GM19397 (cell line): ENCODE data around the gene TJP3.

Experiments
- ATAC-seq: cut with Tn5 transposase; IDR thresholded peaks from one replicate; pipeline ENCODE4 v1.9.1; 2021; ENCODE audit warnings: mild to moderate bottlenecking, moderate library complexity; ENCODE audit not compliant: unreplicated experiment

TJP3 gene

GRCh38 chr19:3781603-3782002 is 73.4 kb downstream of the TJP3 start:
- ATAC-seq: no peak

GRCh38 chr19:3782330-3782729 is 74.1 kb downstream of the TJP3 start:
- ATAC-seq: no peak

- ATAC-seq: no peak
Observed at GRCh38 chr19:3782903-3783302, 74.7 kb downstream of the TJP3 start.

DNA sequence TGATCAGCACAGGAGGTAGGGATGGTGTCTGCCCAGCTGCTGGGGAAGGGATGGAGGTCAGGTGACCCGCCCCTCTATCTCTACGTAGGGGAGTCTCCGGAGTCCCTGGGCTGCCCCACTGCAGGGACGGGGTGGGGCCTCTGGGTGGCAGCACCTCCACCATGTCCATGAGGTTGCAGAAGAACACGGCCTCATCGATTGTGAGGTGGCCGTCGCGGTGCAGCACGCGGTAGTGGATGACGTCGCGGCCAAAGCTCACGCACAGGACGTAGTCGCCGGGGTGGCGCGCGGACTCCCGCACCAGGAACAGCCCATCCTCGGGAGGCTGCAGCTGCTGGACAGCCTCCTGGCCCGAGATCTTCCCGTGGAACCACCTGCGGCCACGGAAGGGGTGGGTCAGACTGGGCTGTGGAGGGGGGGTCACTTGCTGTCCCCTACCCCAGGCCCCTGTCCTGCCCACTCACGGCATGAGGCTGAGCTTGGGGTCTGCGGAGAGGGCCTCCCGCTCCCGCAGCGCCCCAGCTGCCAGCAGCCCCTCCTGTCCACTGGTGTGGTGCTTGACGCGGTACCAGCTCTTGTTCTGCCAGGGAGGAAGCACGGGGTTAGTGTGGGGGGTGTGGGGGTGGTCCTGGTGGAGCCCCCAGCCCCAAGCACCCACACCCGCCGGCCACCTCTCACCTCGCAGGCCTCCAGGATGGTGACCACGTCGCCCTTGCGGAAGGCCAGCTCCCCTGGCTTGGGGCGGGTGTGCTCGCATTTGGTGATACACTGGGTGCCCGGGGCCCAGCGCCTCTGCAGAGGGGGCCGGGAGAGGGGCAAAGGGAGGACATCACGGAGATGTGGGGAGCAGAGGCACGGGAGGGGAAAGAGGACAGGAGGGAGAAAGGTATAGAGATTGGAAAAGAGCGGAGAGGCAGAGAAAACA is 75.7 kb downstream of the TJP3 start:
- ATAC-seq: no peak

GRCh38 chr19:3784607-3785450 is 76.6 kb downstream of the TJP3 start:
- no peak for ATAC-seq

DNA sequence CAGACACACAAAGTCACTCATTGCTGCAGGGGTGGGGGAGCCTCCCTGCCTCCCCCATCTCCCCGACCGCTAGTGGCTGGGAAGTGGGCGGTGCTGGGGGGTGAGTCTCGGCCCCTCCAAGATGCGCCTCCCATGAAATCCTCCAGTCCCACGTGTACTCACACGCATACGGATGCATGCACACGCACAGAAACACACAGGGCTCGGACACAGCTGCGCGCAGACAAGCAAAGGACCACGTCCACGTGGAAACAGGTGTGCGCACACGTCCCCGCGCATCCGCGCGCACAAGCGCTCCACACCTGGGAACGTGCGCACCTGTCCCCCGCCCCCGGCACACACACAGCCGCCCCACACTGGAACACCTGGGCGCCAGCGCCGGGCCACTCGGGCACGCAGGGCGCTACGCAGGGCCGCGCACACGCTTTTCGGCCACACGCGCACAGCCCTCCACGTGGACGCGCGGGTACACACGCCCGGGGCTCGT is 77.3 kb downstream of the TJP3 start:
- no peak for ATAC-seq

GRCh38 chr19:3785938-3786824 is 78.0 kb downstream of the TJP3 start, which contains the start of gene MATK:
MATK (minus strand) TSS chr19:3786381; CDS start chr19:3785135, 1,246 bp downstream.
- no peak for ATAC-seq

GRCh38 chr19:3788996-3789778 is 81.0 kb downstream of the TJP3 start:
- no peak for ATAC-seq

DNA sequence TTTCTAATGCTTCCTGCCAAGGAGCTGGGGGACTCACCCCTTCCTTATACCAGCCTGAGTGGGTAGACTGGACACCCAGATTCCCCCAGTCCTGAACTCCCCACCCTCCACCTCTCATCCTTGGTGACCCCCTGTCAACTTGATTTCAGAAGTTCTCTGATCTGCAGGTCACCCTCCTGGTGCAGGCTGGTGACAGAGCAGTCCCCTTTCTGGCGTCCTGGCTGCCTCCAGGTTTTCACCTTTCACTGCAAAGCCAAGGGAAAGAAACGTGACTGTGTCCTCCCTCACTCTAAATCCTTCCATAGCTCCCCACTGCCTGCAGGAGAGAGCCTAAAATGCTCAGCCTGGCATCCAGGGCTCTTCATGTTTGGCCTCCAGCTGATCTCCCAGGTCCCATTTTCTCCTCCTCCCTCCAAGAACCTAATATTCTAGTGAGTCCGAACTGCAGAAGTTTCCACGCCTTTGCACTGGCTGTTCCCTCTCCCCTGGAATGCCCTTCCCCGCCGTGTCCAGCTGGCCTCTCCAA is 82.1 kb downstream of the TJP3 start:
- ATAC-seq: no peak

DNA sequence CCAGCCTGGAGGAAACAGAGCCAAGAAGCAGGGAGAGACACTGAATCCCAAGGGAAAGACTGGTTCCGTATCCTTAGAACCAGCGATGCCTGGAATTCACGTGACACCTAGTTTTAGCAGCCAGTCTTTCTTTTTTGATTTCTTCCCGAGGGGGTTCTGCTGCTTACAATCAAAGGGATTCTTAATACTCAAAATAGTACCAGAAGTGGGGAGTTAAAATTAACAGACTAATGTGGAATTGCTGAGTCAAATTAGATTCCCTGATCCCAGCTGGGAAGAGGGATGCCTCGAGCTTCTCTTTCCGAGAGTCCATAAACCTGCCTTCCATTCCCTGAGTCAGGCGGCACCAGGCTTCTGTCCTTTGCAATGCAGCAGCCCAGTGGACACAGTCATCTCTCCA is 82.8 kb downstream of the TJP3 start:
- ATAC-seq: no peak

DNA sequence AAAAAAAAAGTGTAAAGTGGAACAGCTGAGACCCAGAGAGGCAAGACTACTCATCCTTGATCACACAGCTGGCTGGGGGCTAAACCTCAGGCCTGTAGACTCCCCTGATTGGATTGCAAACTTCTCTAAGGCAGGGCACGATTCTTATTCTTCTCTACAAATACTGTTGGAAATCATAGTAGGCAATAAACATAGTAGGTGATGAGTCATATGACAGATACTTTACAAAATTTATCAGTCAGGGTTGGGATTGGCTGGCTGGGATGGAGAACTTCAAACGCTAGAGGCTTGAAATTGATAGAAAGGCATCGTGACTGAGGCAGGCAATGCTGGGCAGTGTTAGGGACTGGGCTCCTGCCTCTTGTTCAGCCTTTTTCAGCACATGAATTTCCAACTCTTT is 83.9 kb downstream of the TJP3 start:
- ATAC-seq: no peak

DNA sequence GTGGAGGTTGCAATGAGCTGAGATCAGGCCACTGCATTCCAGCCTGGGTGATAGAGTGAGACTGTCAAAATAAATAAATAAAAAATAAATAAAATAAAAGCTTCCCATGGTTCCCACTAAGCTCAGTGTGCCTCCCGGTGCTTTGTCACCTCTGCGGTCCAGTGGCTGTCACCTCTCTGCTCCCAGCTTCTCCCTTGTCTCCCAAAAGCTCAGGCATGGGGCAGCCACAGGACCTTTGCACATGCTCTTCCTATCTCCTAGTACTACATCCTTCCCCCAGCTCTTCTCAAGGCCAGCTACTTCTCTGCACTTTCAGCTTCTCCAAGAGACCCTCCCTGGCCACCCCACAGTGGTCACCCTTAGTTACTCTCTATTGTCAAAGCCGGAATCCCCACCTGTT is 85.6 kb downstream of the TJP3 start:
- ATAC-seq: no peak

- ATAC-seq: no peak
Observed at GRCh38 chr19:3796358-3796757, 88.2 kb downstream of the TJP3 start.

DNA sequence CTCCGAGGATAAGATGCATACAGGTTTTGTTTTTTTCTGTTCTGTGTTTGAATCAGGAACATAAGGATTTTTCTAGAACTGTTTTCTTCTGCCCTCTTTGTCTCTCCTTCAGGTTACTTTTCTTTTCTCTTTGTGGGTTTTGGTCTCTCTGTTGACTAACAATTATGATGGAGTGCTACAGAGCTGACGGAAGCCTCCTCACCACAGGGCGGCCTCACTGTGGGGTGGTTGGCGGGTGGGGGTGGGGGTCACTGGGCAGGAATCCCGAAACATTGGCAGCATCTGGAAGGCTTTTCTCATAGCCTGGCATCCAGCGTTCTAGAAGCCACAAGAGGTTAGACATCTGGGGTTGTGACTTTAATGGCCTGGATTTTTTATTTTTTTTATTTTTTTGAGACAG is 90.0 kb downstream of the TJP3 start:
- ATAC-seq: no peak
